ENCODE data around the gene DNAH7.

GRCh38 chr2:195756218-195756942 lies 312.3 kb downstream of the DNAH7 start:
- no peak for TF ChIP-seq POLR2AphosphoS5 (IDR thresholded peaks at IDR 0.05; ENCODE audit: borderline replicate concordance, low read depth, low read length)
- no peak for TF ChIP-seq EZH2 (IDR thresholded peaks at IDR 0.05)
- TF ChIP-seq FOXP2 (optimal IDR thresholded peaks at IDR 0.05; ENCODE audit: control extremely low read depth, extremely low read length, insufficient read depth): no peak
